GM18907 (cell line): ENCODE data around the gene KAT6B.

ENCODE experiments used
- ATAC-seq: cut with Tn5 transposase; IDR thresholded peaks from one replicate; pipeline ENCODE4 v1.9.1; 2021; ENCODE audit warnings: mild to moderate bottlenecking, moderate library complexity; ENCODE audit not compliant: unreplicated experiment

KAT6B gene

DNA sequence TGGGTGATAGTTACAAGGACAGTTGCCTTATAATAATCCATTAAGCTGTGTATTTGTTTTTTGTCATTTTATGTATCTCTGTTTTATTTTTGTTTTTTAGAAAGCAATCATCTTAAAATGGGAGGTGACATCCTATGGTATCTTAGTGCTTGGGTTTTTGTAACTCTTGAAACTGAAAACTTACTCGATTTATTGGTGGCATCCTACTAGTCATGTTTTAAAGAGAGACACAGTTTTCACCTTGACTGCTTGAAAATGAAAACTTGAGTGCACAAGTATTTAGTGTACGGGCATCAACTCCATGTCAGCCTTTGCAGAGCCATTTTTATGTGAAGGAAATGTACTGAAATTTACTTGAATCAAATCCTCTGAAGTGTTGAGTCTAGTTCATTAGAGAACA lies 181.2 kb downstream of the KAT6B start:
- ATAC-seq = no peak

GRCh38 chr10:75008952-75009351 lies 182.6 kb downstream of the KAT6B start:
- no peak for ATAC-seq

DNA sequence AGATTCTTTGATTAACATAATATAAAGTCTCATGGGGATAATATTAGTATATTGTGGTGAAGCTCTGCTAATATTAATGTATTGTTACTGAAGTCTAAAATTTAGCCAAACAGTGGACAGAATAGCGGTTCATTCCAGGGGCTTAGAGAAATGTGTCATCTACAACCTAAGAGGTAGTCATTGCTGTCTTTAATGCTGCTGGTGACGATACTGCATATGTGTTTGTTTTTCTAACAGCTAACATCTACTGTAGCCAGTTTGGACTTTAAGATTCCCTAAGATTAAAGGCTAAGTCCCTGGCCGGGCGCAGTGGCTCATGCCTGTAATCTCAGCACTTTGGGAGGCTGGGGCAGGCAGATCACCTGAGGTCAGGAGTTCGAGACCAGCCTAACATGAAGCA lies 183.0 kb downstream of the KAT6B start:
- no peak for ATAC-seq

- ATAC-seq = no peak
Measured at GRCh38 chr10:75010373-75010772, 184.0 kb downstream of the KAT6B start.

DNA sequence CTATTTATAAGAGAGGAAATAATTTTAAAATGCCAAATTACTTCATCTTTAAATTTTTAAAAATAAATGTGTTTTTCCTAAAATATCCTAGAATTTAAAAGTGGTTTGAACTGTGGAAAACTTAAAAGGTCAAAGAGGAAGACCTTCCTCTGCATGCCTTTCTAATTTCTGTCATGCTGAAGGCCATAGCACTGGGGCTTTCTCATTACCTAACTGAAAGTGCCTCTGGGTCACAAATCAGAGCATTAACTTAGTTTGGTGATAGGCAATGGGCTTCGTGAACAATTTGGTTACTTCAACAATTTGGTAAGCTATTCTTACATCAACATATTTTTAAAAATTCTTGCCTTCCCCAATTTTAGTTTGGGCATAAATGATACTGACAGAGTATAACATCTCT lies 184.8 kb downstream of the KAT6B start:
- no peak for ATAC-seq

DNA sequence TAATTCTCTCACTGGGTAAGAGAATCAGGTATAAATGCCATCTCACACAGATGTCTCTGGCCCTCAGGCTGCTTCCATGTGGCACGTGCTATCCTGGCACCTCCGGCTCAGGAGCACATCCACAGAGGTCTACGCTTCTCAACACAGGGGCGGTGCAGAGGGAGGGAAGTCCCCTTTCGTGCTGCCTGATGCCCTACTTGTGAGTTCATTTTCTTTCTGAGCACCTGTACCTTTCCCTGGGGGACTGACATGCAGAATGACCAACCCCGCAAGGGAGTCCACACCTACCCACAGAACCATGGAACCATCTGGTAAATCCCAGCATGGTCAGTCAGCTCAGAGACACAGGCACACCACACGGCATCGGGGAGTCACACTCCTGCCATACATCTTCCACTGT lies 186.1 kb downstream of the KAT6B start:
- ATAC-seq = peak; percentile 37

GRCh38 chr10:75013007-75013406 lies 186.6 kb downstream of the KAT6B start:
- no peak for ATAC-seq

DNA sequence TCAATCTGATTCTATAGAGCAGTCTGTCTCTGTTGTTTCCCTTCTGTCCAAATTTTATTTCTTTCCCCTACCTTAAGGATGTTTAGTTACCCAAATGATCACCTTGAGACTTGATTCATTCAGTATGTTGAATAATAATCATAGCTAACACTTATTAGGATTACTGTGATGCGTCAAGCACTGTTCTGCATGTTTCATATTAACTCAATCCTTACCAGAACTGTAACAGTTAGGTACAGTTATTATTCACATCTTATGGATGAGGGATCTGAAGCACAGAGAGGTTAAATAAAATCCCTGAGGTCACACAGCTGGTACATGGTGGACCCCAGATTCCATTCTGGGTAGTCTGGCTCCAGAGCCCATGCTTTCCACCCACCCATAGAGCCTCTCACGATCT lies 187.1 kb downstream of the KAT6B start:
- no peak for ATAC-seq

DNA sequence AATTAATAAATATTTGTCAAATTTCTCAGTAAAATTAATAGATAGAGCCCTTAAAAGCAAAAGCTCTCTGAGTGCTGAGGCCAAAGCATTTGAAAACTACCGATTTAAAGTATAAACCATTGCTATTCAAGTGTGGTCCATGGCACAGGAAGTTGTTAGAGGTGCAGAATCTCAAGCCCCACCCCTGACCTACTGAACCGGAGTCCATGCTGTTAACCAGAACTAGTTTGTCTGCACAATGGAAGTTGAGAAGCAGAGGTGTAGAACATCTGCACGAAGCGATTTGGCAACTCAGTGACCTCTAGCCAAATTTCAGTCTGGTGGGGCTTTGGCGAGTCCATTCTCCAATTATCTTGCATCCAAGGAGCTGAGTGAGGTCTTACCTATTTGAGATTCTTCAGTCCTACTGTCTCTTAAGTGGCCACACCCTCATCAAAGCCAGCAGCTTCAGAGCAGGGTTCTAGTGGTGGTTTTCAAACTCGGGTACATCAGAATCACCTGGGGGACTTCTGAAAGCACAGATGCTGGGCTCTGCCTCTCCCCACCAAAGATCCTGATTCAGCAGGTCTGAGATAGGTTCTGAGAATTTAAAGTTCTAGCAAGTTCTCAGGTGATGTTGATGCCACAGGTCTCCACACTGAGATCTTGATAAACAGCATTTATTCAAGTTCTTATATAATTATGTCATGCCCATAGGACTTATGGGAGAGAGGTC lies 188.3 kb downstream of the KAT6B start:
- ATAC-seq = no peak

DNA sequence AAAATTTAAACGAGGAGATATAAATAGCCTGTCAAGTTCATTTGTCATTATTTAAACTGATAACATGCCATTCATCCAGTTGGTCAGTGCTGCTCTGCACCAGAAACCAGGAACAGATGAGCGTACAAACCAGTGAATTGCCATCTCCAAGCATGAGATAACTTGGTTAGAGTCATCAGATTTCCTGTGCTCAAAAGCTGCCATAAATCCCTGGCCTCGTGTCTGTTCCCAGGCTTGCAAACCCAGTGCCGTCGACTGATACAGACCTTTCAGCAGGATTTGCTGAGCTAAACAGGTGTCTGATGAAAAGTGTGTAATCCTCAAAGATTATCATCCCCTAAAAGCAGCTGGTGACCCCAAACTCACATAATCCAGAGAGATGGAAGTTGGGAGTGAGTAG lies 189.0 kb downstream of the KAT6B start:
- ATAC-seq = no peak

GRCh38 chr10:75016325-75016724 lies 189.9 kb downstream of the KAT6B start:
- no peak for ATAC-seq

GRCh38 chr10:75018251-75018650 lies 191.9 kb downstream of the KAT6B start:
- ATAC-seq = no peak

DNA sequence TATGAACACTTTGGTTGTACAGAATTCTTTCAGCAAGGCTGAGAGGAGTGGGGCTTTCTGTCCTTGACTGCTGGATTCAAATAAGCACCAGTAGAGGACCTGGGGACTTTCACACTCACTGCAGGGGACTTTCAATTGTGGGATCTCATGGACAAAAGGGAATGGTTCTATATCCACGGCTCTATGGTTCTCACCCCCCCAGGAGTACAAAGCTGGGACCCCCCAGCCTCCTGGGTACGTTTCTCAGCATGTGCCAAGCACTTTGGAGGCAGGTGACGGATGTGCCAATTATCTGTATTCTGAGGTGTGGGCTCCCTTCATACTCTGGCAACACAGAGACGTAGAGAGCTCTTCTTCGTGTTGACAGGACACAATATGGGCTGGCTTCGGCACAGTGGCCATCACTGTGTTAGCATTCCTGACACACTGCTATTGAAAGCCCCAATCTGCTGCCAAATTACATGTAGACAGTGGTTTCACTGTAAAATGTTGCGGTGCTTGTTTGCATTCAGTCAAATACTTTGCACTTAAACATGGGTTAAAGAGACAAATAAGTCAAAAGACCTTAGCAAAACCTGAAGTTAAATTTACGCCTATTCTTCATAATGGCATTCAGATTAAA lies 192.4 kb downstream of the KAT6B start:
- ATAC-seq = no peak

DNA sequence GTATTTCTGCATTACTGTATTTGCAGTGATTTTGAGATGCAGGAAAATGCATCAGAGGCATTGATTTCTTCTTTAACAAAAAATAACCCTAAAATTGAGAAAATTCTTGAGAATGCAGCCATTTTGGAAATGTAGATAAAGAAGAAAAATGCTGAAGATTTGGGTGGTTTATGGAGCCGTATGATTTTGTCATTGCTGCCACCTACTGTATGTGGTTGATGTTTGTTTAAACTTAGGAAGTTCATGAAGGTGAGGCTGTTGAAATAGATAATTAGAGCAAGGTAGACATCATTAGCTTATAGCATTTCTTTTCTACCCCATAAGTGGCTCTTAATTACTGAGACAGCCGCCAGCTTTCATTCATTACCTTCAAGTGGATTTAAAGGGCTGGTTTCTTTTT lies 193.0 kb downstream of the KAT6B start:
- ATAC-seq = no peak

DNA sequence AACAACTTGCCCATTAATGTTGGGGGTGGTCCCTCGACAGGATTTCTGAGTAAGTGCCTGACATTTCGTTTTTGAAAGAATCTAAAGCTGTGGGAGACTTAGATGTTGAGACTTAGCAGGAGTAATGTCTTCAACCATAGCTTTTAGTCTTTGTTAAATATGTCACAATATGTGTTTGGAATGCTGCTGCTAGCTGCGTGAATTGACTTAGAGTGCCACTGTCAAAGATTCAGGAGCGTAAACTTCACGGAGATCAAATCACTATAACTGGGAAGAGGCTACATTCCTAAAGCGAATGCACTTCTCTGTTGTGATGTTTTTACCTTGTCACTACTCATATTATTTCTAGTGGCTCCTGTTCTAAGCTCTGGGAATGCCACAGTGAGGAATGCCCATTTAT lies 193.8 kb downstream of the KAT6B start:
- no peak for ATAC-seq

DNA sequence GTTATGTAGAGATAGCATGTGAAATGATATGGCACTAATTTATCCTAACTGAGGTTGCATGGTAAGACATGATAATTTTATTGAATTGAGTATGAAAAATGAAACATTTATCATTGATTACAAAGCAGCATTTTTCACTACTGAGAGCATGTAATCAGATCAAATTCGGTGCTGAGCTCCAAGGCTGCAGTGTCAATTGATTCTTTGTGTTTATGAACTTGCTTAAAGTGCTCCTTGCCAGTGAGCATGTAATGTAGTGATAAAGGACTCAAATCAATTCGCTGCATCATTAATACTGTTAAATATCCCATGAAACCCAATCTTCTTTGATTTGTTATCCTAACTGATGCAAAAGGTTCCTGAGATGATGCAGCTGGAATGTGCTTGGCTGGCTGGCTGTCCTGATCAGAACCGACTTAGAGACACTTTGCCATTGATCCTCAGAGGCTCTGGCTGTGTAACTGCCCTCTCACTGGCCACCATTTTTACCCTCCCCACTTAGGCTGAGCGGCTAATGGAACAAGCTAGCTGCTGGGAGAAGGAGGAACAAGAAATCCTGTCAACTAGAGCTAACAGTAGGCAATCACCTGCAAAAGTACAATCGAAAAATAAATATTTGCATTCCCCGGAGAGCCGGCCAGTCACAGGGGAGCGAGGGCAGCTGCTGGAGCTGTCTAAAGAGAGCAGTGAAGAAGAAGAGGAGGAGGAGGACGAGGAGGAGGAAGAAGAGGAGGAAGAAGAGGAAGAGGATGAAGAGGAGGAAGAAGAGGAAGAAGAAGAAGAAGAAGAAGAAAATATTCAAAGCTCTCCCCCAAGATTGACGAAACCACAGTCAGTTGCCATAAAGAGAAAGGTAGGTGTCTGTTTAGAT lies 195.2 kb downstream of the KAT6B start:
- ATAC-seq = no peak

DNA sequence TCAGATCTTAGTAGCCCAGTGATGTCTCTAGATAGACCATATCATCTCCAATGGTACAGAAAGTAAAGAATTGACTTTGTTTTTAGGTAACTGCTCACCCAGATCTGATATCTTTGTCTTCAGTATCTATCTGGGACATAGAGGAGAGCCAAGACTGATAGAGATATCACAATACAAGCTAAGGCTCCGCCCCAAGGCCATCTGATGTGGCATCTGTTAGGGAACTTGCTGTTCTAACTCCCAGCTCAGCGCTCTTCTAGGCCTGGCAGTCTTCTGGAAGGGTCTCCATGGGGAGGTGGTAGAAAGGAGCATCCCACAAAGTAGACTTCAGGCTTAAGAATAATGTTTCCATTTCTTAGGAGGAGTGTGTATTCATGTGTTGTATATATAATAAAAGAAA lies 196.7 kb downstream of the KAT6B start:
- no peak for ATAC-seq

DNA sequence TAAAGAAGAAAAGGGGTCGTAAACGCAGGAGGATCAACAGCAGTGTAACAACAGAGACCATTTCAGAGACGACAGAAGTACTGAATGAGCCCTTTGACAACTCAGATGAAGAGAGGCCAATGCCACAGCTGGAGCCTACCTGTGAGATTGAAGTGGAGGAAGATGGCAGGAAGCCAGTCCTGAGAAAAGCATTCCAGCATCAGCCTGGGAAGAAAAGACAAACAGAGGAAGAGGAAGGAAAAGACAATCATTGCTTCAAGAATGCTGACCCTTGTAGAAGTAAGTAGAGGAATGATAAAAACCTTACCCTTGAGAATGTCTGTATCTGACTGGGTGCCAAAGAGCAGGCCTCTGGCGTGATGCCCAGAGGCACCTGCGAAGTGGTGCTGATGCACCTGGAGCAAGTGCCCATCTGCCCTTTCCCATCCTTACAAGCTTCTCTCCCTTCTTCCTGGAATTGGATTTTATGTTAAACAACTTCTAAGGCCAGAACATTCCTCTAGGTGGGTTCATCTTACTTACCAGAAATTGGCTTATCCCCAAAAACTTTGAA lies 198.6 kb downstream of the KAT6B start:
- no peak for ATAC-seq

DNA sequence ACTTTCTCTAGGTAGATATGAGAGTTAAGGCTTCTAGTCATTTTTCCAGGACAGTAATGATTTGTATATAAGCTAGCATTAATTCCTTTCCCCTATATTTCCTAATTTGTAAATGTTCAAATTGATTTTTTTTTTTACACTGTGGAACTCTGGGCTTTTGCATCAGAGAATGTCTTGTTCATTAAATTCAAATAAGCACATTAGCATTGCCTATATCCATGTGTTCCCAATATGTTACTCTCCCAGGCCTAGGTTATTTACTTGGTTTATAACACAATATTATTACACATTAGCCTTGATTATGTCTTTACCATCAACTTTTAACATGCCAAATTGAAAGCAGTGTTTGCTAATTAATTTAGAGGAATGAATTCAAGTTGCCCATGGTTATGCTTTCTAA lies 201.6 kb downstream of the KAT6B start:
- ATAC-seq = no peak

DNA sequence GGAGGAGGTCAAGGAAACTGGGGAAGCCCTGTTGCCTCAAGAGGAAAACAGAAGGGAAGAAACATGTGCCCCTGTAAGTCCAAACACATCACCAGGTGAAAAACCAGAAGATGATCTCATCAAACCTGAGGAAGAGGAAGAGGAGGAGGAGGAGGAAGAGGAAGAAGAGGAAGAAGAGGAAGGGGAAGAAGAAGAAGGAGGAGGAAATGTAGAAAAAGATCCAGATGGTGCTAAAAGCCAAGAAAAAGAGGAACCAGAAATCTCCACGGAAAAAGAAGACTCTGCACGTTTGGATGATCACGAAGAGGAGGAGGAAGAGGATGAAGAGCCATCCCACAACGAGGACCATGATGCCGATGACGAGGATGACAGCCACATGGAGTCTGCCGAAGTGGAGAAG lies 202.3 kb downstream of the KAT6B start:
- ATAC-seq = no peak

- ATAC-seq = no peak
Measured at GRCh38 chr10:75029420-75029819, 203.0 kb downstream of the KAT6B start.

- ATAC-seq = no peak
Measured at GRCh38 chr10:75029857-75030256, 203.5 kb downstream of the KAT6B start.
